Ishikawa (cell line): Measurements from ENCODE around the gene ZNF628.

Experiments
- CEBPB ChIP-seq: IDR thresholded peaks from 2 replicates; pipeline ENCODE4 v1.6.1; 2012
- CREB1 ChIP-seq: IDR thresholded peaks from 2 replicates; pipeline ENCODE4 v1.6.1; 2012; ENCODE audit warnings: low read depth
- EGR1 ChIP-seq: IDR thresholded peaks from 2 replicates; pipeline ENCODE4 v1.6.1; 2012
- EP300 ChIP-seq: IDR thresholded peaks from 2 replicates; pipeline ENCODE4 v1.6.1; 2012; ENCODE audit warnings: borderline replicate concordance
- FOXM1 ChIP-seq: IDR thresholded peaks from 2 replicates; pipeline ENCODE4 v1.6.1; 2012; ENCODE audit warnings: low read depth, borderline replicate concordance
- NFIC ChIP-seq: IDR thresholded peaks from 2 replicates; pipeline ENCODE4 v1.6.1; 2012
- TAF1 ChIP-seq: IDR thresholded peaks from 2 replicates; pipeline ENCODE4 v1.6.1; 2012; ENCODE audit warnings: low read depth, mild to moderate bottlenecking
- TCF12 ChIP-seq: IDR thresholded peaks from 2 replicates; pipeline ENCODE4 v1.6.1; 2012; ENCODE audit warnings: low read depth
- TEAD4 ChIP-seq: IDR thresholded peaks from 2 replicates; pipeline ENCODE4 v1.6.1; 2012
- YY1 ChIP-seq: IDR thresholded peaks from 2 replicates; pipeline ENCODE4 v1.6.1; 2012; ENCODE audit warnings: low read depth
- ZBTB7A ChIP-seq: IDR thresholded peaks from 2 replicates; pipeline ENCODE4 v1.6.1; 2012; ENCODE audit warnings: low read depth
- TF ChIP-seq, protein P1 (sequence below): IDR thresholded peaks from 2 replicates; pipeline ENCODE4 v1.6.1; 2012; ENCODE audit warnings: low read depth, mild to moderate bottlenecking
- TF ChIP-seq, protein P2 (sequence below): IDR thresholded peaks from 2 replicates; pipeline ENCODE4 v1.6.1; 2012
- TF ChIP-seq, protein P3 (sequence below): IDR thresholded peaks from 2 replicates; pipeline ENCODE4 v1.6.1; 2012

The ZNF628 gene

DNA sequence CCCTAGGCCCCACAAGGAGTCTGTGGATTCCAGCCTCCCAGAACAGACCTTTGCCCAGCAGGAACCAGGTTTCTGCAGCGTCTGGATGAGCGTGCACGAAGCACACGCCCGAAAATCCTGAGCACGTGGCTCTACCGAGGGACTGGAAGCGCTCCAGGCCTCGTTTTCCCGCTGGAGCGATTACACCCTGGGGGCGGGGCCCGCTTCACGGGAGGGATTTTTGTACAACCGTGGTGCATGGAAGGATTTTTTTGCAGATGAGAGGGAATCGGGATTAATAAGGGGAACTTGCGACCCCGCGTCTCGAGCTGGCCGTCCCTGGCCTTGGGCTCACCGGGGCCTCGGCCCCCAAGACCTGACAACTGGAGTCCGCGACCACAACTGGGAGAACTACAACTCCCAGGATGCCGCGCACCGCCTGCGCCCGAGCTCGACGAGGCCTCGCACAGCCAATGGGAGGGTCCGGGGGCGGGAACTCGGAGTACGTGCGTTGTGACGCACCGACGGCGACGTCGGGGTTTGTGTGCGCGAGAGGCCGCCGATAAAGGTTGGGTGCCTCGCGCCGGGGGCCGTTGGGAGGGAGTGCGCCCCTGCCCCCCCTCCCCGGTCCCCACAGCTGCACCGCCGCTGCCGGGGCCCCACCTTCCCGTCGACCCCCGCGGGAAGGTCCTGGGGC lies at the start of gene ZNF628:
ZNF628 (plus strand) TSS at position 518 of the 676 bp plus-strand sequence. CDS start 3,294 bp downstream, outside the sequence.
- TF ChIP-seq TEAD4 (no peak), CEBPB (no peak), NFIC (peak; percentile 56), TAF1 (peak; percentile 60), ZBTB7A (peak; percentile 50; the same call in 1 of the 2 replicates), CREB1 (peak; percentile 94), FOXM1 (no peak), EGR1 (peak; percentile 69), YY1 (peak; percentile 37; the same call in 1 of the 2 replicates), TCF12 (peak; percentile 59; the same call in 1 of the 2 replicates)
- TF ChIP-seq, protein P1, sequence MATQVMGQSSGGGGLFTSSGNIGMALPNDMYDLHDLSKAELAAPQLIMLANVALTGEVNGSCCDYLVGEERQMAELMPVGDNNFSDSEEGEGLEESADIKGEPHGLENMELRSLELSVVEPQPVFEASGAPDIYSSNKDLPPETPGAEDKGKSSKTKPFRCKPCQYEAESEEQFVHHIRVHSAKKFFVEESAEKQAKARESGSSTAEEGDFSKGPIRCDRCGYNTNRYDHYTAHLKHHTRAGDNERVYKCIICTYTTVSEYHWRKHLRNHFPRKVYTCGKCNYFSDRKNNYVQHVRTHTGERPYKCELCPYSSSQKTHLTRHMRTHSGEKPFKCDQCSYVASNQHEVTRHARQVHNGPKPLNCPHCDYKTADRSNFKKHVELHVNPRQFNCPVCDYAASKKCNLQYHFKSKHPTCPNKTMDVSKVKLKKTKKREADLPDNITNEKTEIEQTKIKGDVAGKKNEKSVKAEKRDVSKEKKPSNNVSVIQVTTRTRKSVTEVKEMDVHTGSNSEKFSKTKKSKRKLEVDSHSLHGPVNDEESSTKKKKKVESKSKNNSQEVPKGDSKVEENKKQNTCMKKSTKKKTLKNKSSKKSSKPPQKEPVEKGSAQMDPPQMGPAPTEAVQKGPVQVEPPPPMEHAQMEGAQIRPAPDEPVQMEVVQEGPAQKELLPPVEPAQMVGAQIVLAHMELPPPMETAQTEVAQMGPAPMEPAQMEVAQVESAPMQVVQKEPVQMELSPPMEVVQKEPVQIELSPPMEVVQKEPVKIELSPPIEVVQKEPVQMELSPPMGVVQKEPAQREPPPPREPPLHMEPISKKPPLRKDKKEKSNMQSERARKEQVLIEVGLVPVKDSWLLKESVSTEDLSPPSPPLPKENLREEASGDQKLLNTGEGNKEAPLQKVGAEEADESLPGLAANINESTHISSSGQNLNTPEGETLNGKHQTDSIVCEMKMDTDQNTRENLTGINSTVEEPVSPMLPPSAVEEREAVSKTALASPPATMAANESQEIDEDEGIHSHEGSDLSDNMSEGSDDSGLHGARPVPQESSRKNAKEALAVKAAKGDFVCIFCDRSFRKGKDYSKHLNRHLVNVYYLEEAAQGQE: no peak
- TF ChIP-seq, protein P2, sequence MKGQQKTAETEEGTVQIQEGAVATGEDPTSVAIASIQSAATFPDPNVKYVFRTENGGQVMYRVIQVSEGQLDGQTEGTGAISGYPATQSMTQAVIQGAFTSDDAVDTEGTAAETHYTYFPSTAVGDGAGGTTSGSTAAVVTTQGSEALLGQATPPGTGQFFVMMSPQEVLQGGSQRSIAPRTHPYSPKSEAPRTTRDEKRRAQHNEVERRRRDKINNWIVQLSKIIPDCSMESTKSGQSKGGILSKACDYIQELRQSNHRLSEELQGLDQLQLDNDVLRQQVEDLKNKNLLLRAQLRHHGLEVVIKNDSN: peak; percentile 53; the same call in 1 of the 2 replicates
- TF ChIP-seq, protein P3, sequence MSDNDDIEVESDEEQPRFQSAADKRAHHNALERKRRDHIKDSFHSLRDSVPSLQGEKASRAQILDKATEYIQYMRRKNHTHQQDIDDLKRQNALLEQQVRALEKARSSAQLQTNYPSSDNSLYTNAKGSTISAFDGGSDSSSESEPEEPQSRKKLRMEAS: peak; percentile 100

DNA sequence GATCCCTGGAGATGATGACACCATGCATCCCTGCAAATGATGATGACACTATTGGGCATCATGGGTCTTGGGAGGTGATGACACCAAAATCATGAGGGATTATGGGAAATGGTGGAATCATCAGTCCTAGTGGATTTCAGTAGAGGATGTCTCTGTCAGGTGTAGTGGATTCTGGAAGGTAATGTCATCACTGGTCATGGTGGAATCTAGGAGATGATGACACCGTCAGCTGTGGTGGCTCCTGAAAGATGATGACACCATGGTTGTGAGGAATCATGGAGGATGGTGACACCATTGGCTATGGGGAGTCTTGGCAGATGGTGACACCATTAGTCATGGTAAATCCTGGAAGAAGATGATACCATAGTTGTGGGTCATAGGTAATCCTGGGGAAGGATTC lies 45.2 kb upstream of the ZNF628 start:
- TF ChIP-seq YY1 (no peak), CEBPB (no peak), EP300 (no peak)
- TF ChIP-seq, protein P3: no peak
- TF ChIP-seq, protein P2: no peak

DNA sequence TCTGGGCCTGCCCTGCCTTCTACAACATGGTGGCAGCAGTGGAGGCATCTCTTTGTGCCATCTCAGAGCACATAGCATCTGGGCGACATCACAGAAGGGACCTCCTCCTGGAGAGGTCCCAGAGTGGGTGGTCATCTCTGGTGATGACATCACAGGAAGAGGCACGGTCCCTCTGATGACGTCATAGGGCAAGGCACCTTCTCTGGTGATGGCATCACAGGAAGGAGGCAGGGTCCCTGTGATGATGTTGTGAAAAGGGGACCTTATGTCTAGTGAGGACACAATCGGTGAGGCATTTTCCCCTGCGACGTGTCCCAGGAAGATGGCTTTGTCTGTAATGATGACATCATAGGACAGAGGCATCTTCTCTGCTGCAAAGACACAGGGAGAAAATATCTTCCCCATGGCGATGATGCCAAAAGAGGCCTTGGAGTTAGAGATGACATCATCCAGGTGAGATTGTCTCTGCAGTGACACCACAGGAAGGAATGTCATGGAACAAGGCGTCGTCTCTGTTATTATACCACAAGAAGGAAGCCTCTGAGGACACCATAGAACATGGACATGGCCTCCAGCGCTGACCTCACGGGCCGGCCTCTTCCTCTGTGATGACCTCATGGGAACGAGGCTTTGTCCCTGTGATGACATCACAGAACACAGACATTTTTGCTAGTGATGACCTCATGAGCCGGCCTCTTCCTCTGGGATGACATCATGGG lies 44.0 kb upstream of the ZNF628 start:
- TF ChIP-seq, protein P3: no peak
- TF ChIP-seq CREB1 (peak; percentile 44; the same call in 1 of the 2 replicates), FOXM1 (no peak), EP300 (no peak), EGR1 (no peak)

DNA sequence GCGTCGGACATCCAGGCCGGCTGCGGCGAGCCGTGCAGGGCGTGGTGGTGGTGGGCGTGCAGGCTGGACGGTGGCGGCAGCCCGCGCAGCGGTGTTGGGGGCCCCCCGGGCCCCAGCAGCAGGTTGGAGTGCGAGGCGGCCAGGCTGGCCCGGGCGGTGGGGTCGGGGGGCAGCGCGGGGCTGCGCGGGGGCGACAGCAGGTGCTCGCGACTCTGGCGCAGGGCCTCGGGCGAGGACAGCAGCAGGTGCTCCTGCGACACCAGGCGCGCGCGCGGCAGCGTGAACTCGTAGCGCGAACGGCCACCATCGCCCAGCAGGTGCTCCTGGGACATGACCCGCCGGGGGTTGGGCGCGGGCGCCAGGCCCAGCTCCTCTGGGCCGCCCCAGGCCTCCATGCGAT lies 43.1 kb upstream of the ZNF628 start:
- no peak for TF ChIP-seq CEBPB
- TF ChIP-seq TAF1: no peak
- TF ChIP-seq TCF12: no peak
- TF ChIP-seq EP300: no peak
- TF ChIP-seq, protein P1: no peak
- no peak for TF ChIP-seq YY1
- no peak for TF ChIP-seq CREB1
- TF ChIP-seq TEAD4: no peak
- TF ChIP-seq, protein P2: no peak

DNA sequence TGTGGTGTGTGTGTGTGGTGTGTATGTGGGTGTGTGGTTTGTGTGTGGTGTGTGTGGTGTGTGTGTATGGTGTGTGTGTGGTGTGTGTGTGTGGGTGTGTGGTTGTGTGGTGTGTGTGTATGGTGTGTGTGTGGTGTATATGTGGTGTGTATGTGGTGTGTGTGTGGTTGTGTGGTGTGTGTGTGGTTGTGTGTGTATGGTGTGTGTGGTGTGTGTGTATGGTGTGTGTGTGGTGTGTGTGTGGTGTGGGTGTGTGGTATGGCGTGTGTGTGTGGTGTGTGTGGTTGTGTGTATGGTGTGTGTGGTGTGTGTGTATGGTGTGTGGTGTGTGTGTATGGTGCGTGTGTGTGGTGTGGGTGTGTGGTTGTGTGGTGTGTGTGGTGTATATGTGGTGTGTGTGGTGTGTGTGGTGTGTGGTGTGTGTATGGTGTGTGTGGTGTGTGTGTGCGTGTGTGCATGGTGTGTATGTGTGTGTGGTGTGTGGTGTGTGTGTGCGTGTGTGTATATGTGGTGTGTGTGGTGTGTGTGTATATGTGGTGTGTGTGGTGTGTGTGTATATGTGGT lies 42.0 kb upstream of the ZNF628 start:
- TF ChIP-seq FOXM1 (no peak), EP300 (no peak), CEBPB (no peak), EGR1 (no peak)
- TF ChIP-seq, protein P1: no peak
